ENCODE results near the gene COL21A1.
"Not testable (repeated sequence)": the region's sequence is repeated elsewhere in the genome, so short reads cannot be mapped to it uniquely, and the experiment has no call there.

COL21A1 gene

GRCh38 chr6:56260593-56260992 is 13.2 kb upstream of the COL21A1 start:
- not testable (repeated sequence) for H3K36me3 Mint-ChIP-seq, ATAC-seq, H3K4me3 Mint-ChIP-seq, H3K9me3 Mint-ChIP-seq, H3K27me3 Mint-ChIP-seq, H3K4me1 Mint-ChIP-seq, H3K27ac Mint-ChIP-seq

GRCh38 chr6:56259234-56260077 is 12.1 kb upstream of the COL21A1 start:
- H3K4me3 Mint-ChIP-seq: no peak overlapping the region
- no peak overlapping the region for H3K27ac Mint-ChIP-seq
- peaks cover 2% of the 10 kb centered on the region for H3K9me3 Mint-ChIP-seq
- H3K27me3 Mint-ChIP-seq: no peaks in the 10 kb centered on the region
- no peak for ATAC-seq
- no peaks in the 10 kb centered on the region for H3K36me3 Mint-ChIP-seq
- H3K4me1 Mint-ChIP-seq: no peaks in the 10 kb centered on the region

GRCh38 chr6:56255349-56255748 is 8.0 kb upstream of the COL21A1 start:
- H3K4me3 Mint-ChIP-seq: no peak overlapping the region
- H3K9me3 Mint-ChIP-seq: no peaks in the 10 kb centered on the region
- no peaks in the 10 kb centered on the region for H3K27me3 Mint-ChIP-seq
- ATAC-seq: no peak
- H3K36me3 Mint-ChIP-seq: no peaks in the 10 kb centered on the region
- H3K27ac Mint-ChIP-seq: no peak overlapping the region
- no peaks in the 10 kb centered on the region for H3K4me1 Mint-ChIP-seq

GRCh38 chr6:56250266-56250665 is 2.9 kb upstream of the COL21A1 start:
- Mint-ChIP-seq H3K4me3 (no peak overlapping the region), H3K27me3 (no peaks in the 10 kb centered on the region), H3K4me1 (no peaks in the 10 kb centered on the region), H3K9me3 (peaks cover 3% of the 10 kb centered on the region), H3K27ac (no peak overlapping the region), H3K36me3 (no peaks in the 10 kb centered on the region)
- ATAC-seq: no peak

GRCh38 chr6:56247654-56248122 is 308 bp upstream of the COL21A1 start:
- Mint-ChIP-seq H3K4me1 (no peaks in the 10 kb centered on the region), H3K36me3 (no peaks in the 10 kb centered on the region), H3K9me3 (peaks cover 3% of the 10 kb centered on the region), H3K27me3 (no peaks in the 10 kb centered on the region), H3K4me3 (no peak overlapping the region), H3K27ac (no peak overlapping the region)
- no peak for ATAC-seq

GRCh38 chr6:56246541-56246880 is 869 bp downstream of the COL21A1 start:
- Mint-ChIP-seq H3K36me3 (no peaks in the 10 kb centered on the region), H3K27ac (no peak overlapping the region), H3K9me3 (peaks cover 3% of the 10 kb centered on the region), H3K4me3 (no peak overlapping the region), H3K27me3 (no peaks in the 10 kb centered on the region), H3K4me1 (no peaks in the 10 kb centered on the region)
- no peak for ATAC-seq

- Mint-ChIP-seq H3K4me3 (no peak overlapping the region), H3K27me3 (no peaks in the 10 kb centered on the region), H3K36me3 (no peaks in the 10 kb centered on the region), H3K4me1 (no peaks in the 10 kb centered on the region), H3K9me3 (peaks cover 3% of the 10 kb centered on the region), H3K27ac (no peak overlapping the region)
- no peak for ATAC-seq
Measured at GRCh38 chr6:56245903-56246351, 1.5 kb downstream of the COL21A1 start.

- Mint-ChIP-seq H3K4me1 (no peaks in the 10 kb centered on the region), H3K27me3 (no peaks in the 10 kb centered on the region), H3K36me3 (no peaks in the 10 kb centered on the region), H3K9me3 (peaks cover 3% of the 10 kb centered on the region), H3K27ac (no peak overlapping the region), H3K4me3 (no peak overlapping the region)
- ATAC-seq: no peak
Measured at GRCh38 chr6:56244528-56245253, 2.7 kb downstream of the COL21A1 start.

GRCh38 chr6:56244089-56244488 is 3.3 kb downstream of the COL21A1 start:
- no peak for ATAC-seq
- no peak overlapping the region for H3K27ac Mint-ChIP-seq
- H3K4me1 Mint-ChIP-seq: no peaks in the 10 kb centered on the region

GRCh38 chr6:56243518-56244070 is 3.8 kb downstream of the COL21A1 start:
- H3K27ac Mint-ChIP-seq: no peak overlapping the region
- H3K4me3 Mint-ChIP-seq: no peak overlapping the region
- peaks cover 3% of the 10 kb centered on the region for H3K9me3 Mint-ChIP-seq
- no peak for ATAC-seq
- no peaks in the 10 kb centered on the region for H3K4me1 Mint-ChIP-seq
- no peaks in the 10 kb centered on the region for H3K27me3 Mint-ChIP-seq
- H3K36me3 Mint-ChIP-seq: no peaks in the 10 kb centered on the region

More at GRCh38 chr6:56244089-56244488, 3.3 kb downstream of the COL21A1 start:
- Mint-ChIP-seq H3K36me3 (no peaks in the 10 kb centered on the region), H3K9me3 (peaks cover 3% of the 10 kb centered on the region), H3K27me3 (no peaks in the 10 kb centered on the region), H3K4me3 (no peak overlapping the region)

GRCh38 chr6:56242346-56242745 is 5.0 kb downstream of the COL21A1 start:
- H3K9me3 Mint-ChIP-seq: no peaks in the 10 kb centered on the region
- no peak overlapping the region for H3K27ac Mint-ChIP-seq
- no peak overlapping the region for H3K4me3 Mint-ChIP-seq
- no peak for ATAC-seq
- H3K4me1 Mint-ChIP-seq: no peaks in the 10 kb centered on the region
- no peaks in the 10 kb centered on the region for H3K27me3 Mint-ChIP-seq
- no peaks in the 10 kb centered on the region for H3K36me3 Mint-ChIP-seq

- no peaks in the 10 kb centered on the region for H3K36me3 Mint-ChIP-seq
- H3K9me3 Mint-ChIP-seq: no peaks in the 10 kb centered on the region
- H3K27me3 Mint-ChIP-seq: no peaks in the 10 kb centered on the region
- H3K4me1 Mint-ChIP-seq: no peaks in the 10 kb centered on the region
- H3K27ac Mint-ChIP-seq: no peak overlapping the region
- ATAC-seq: no peak
- no peak overlapping the region for H3K4me3 Mint-ChIP-seq
Measured at GRCh38 chr6:56241124-56241802, 6.1 kb downstream of the COL21A1 start.

GRCh38 chr6:56238352-56238751 is 9.0 kb downstream of the COL21A1 start:
- Mint-ChIP-seq H3K9me3 (peaks cover 5% of the 10 kb centered on the region), H3K4me1 (no peaks in the 10 kb centered on the region), H3K27me3 (no peaks in the 10 kb centered on the region), H3K27ac (no peak overlapping the region), H3K36me3 (no peaks in the 10 kb centered on the region), H3K4me3 (no peak overlapping the region)
- no peak for ATAC-seq

GRCh38 chr6:56235245-56235644 is 12.1 kb downstream of the COL21A1 start:
- Mint-ChIP-seq H3K4me1 (no peaks in the 10 kb centered on the region), H3K27me3 (no peaks in the 10 kb centered on the region), H3K4me3 (no peak overlapping the region), H3K9me3 (peaks cover 5% of the 10 kb centered on the region), H3K36me3 (no peaks in the 10 kb centered on the region), H3K27ac (no peak overlapping the region)
- no peak for ATAC-seq

GRCh38 chr6:56232436-56232835 is 14.9 kb downstream of the COL21A1 start:
- peaks cover 10% of the 10 kb centered on the region for H3K9me3 Mint-ChIP-seq
- no peak overlapping the region for H3K4me3 Mint-ChIP-seq
- H3K36me3 Mint-ChIP-seq: no peaks in the 10 kb centered on the region
- ATAC-seq: no peak
- no peaks in the 10 kb centered on the region for H3K27me3 Mint-ChIP-seq
- no peaks in the 10 kb centered on the region for H3K4me1 Mint-ChIP-seq
- H3K27ac Mint-ChIP-seq: no peak overlapping the region
